Ishikawa (cell line): Measurements from ENCODE around the gene MAP4K4.

ENCODE experiments used
- CEBPB ChIP-seq: IDR thresholded peaks from 2 replicates; pipeline ENCODE4 v1.6.1; 2012
- CREB1 ChIP-seq: IDR thresholded peaks from 2 replicates; pipeline ENCODE4 v1.6.1; 2012; ENCODE audit warnings: low read depth
- EGR1 ChIP-seq: IDR thresholded peaks from 2 replicates; pipeline ENCODE4 v1.6.1; 2012
- EP300 ChIP-seq: IDR thresholded peaks from 2 replicates; pipeline ENCODE4 v1.6.1; 2012; ENCODE audit warnings: borderline replicate concordance
- FOXM1 ChIP-seq: IDR thresholded peaks from 2 replicates; pipeline ENCODE4 v1.6.1; 2012; ENCODE audit warnings: low read depth, borderline replicate concordance
- RAD21 ChIP-seq: IDR thresholded peaks from 2 replicates; pipeline ENCODE4 v1.6.1; 2012; ENCODE audit warnings: low read depth
- REST ChIP-seq: IDR thresholded peaks from 2 replicates; pipeline ENCODE4 v1.6.1; 2012; ENCODE audit warnings: low read depth, mild to moderate bottlenecking
- TCF12 ChIP-seq: IDR thresholded peaks from 2 replicates; pipeline ENCODE4 v1.6.1; 2012; ENCODE audit warnings: low read depth
- TEAD4 ChIP-seq: IDR thresholded peaks from 2 replicates; pipeline ENCODE4 v1.6.1; 2012
- ZBTB7A ChIP-seq: IDR thresholded peaks from 2 replicates; pipeline ENCODE4 v1.6.1; 2012; ENCODE audit warnings: low read depth
- TF ChIP-seq, protein P1 (sequence below): IDR thresholded peaks from 2 replicates; pipeline ENCODE4 v1.6.1; 2012

- TF ChIP-seq EP300 (no peak), CEBPB (no peak), ZBTB7A (no peak), FOXM1 (no peak), TEAD4 (no peak), RAD21 (no peak), CREB1 (no peak), TCF12 (no peak), REST (no peak), EGR1 (no peak)
- TF ChIP-seq, protein P1, sequence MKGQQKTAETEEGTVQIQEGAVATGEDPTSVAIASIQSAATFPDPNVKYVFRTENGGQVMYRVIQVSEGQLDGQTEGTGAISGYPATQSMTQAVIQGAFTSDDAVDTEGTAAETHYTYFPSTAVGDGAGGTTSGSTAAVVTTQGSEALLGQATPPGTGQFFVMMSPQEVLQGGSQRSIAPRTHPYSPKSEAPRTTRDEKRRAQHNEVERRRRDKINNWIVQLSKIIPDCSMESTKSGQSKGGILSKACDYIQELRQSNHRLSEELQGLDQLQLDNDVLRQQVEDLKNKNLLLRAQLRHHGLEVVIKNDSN, result no peak
Measured at GRCh38 chr2:101782427-101782792, 84.9 kb downstream of the MAP4K4 start.
